RWPE1 (cell line): ENCODE measurements around the gene TSPAN16.
"Not testable (repeated sequence)": the region's sequence is repeated elsewhere in the genome, so short reads cannot be mapped to it uniquely, and the experiment has no call there.

Experiments
- CTCF ChIA-PET: fragments of 350-600 bp; sonication (Branson Sonifier 250); formaldehyde crosslinking; extraction: SDS; loops from one replicate; lab custom pipeline; 2021; lab: Yijun Ruan, JAX
- POLR2A ChIA-PET: fragments of 400-600 bp; formaldehyde crosslinking; extraction: SDS; loops from one replicate; lab custom pipeline; 2020; ENCODE audit warnings: antibody characterized with exemption; ENCODE audit not compliant: low non-redundant PET; lab: Yijun Ruan, JAX
- DNase-seq: peaks from one replicate; pipeline ENCODE4 v3.0.0; 2012; ENCODE audit warnings: low spot score
- H3K27ac ChIP-seq: fragments of 450-650 bp; 2 replicates; pipeline ENCODE4 v1.5.1; 2017
- TF ChIP-seq, protein P1 (sequence below): fragments of 450-650 bp; conservative IDR thresholded peaks from 2 replicates; pipeline ENCODE4 v1.5.1; 2017; ENCODE audit warnings: low read depth, mild to moderate bottlenecking

TSPAN16 gene

GRCh38 chr19:11296264-11296663 lies 304 bp downstream of the TSPAN16 start:
- ChIA-PET CTCF (interaction anchor here (0.6 to 2.0 kb wide), 5 partner anchors 28 to 186 kb away, joined by 3 to 6 read pairs (median 4); no protein-coding TSS in a partner anchor), POLR2A (no interaction called here)
- DNase-seq = no peak
- H3K27ac ChIP-seq = peak overlapping the region; percentile 80
- TF ChIP-seq, protein P1, sequence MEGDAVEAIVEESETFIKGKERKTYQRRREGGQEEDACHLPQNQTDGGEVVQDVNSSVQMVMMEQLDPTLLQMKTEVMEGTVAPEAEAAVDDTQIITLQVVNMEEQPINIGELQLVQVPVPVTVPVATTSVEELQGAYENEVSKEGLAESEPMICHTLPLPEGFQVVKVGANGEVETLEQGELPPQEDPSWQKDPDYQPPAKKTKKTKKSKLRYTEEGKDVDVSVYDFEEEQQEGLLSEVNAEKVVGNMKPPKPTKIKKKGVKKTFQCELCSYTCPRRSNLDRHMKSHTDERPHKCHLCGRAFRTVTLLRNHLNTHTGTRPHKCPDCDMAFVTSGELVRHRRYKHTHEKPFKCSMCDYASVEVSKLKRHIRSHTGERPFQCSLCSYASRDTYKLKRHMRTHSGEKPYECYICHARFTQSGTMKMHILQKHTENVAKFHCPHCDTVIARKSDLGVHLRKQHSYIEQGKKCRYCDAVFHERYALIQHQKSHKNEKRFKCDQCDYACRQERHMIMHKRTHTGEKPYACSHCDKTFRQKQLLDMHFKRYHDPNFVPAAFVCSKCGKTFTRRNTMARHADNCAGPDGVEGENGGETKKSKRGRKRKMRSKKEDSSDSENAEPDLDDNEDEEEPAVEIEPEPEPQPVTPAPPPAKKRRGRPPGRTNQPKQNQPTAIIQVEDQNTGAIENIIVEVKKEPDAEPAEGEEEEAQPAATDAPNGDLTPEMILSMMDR = no peak

DNA sequence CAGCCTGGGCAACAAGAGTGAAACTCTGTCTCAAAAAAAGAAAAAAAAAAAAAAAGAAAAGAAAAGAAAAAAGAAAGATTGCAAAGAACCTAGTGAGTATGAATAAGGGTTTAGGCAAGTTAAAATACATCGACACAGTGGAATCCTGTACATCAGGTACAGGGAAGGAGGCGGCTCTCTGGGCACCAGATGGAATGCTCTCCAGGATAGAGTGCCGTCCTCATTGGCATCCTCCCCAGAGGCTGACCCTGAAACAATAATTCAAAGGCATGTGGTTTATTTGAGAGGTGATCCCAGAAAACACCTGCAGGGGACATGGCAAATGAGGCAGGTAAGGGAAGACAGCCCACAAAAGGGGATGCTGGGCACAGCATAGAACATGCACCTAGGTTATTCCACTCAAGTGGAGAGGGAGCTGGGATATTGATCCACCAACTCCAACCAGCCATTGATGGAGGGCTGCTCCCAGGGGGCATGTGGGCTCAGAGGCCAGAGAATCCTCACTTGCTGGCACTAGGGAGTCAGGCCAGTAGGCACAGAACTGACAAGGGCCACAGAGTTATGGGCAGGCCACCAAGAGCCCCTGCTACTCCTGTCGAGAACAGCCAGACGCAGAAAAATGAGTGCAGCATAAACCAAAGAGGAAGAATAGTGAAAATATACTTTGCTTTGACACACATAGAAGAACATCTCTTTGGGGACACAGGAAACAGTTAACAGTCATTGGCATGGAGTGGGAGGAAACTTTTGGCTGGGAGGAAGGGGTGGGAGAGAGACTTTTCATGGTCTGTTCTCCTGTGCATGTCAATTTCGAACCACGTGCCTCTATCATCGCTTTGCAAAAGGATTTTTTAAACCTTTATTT lies 4.2 kb downstream of the TSPAN16 start:
- DNase-seq = no peak
- ChIA-PET CTCF (no interaction called here), POLR2A (no interaction called here)
- TF ChIP-seq, protein P1 = no peak
- H3K27ac ChIP-seq = no peak overlapping the region

DNA sequence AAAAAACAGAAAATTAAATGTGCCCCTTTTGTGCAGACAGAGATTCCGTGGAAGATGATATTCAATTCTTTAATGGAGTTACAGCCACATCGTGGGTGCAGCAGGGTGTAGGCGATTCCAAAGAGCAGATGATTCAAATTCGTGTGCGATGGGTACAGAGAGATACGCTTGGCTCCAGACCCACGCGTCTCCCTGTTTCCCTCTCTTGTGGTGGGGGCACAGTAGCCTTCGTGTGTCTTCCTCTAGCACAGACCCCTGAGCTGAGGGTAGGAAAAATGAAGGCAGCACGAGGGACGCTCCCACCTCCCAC lies 4.8 kb downstream of the TSPAN16 start:
- TF ChIP-seq, protein P1 = no peak
- no peak overlapping the region for H3K27ac ChIP-seq
- ChIA-PET CTCF (no interaction called here), POLR2A (no interaction called here)
- no peak for DNase-seq

GRCh38 chr19:11304936-11305335 lies 9.0 kb downstream of the TSPAN16 start:
- POLR2A ChIA-PET = no interaction called here
- no peak overlapping the region for H3K27ac ChIP-seq
- CTCF ChIA-PET = interaction anchor here (0.7 kb wide), 1 partner anchor 537 kb away, joined by 5 read pairs; no protein-coding TSS in a partner anchor
- TF ChIP-seq, protein P1 = no peak
- DNase-seq = no peak

DNA sequence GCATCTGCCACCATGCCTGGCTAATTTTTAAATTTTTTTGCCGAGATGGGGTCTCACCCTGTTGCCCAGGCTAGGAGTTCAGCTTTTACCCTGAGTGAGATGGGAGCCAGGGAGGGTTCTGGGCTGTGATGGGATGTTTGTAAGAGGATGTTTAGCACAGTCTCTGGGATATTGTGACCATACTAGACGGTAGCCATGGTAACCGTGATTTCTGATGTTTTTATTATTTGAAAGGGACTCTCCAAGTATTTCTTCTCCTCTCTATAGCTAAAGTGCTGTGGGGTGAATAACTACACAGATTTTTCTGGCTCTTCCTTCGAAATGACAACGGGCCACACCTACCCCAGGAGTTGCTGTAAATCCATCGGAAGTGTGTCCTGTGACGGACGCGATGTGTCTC lies 10.4 kb downstream of the TSPAN16 start:
- ChIA-PET CTCF (interaction anchor here (1.1 kb wide), 1 partner anchor 12 kb away, joined by 4 read pairs; no protein-coding TSS in a partner anchor), POLR2A (interaction anchor here (0.6 kb wide), 1 partner anchor 520 kb away, joined by 7 read pairs; no protein-coding TSS in a partner anchor)
- DNase-seq = no peak
- TF ChIP-seq, protein P1 = no peak
- no peak overlapping the region for H3K27ac ChIP-seq

DNA sequence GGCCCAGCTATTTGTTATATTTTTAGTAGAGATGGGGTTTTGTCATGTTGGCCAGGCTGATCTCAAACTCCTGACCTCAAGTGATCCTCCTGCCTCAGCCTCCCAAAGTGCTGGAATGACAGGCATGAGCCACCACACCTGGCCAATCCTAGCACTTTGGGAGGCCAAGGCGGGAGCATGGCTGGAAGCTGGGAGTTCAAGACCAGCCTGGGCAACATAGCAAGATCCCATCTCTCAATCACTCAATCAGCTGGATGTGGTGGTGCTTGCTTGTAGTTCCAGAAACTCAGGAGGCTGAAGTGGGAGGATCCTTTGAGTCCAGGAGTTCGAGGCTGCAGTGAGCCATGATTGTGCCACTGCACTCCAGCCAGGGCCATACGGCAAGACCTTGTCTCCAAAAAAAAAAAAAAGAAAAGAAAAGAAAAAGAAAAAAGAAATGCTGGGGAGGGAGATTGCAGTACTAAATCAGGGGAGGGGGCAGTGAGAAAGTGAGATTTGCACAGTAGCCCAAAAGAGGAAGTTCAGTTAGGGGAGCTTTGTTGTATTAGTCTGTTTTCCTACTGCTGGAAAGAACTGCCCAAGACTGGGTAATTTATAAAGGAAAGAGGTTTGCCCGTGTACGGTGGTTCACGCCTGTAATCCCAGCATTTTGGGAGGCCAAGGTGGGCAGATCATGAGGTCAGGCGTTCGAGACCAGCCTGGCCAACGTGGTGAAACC lies 24.5 kb downstream of the TSPAN16 start:
- not testable (repeated sequence) for DNase-seq
- POLR2A ChIA-PET = interaction anchor here (0.6 kb wide), 1 partner anchor 30 kb away, joined by 4 read pairs; no protein-coding TSS in a partner anchor
- peak overlapping the region; percentile 76 for H3K27ac ChIP-seq
- CTCF ChIA-PET = interaction anchor here (0.6 kb wide), 1 partner anchor 40 kb away, joined by 3 read pairs; no protein-coding TSS in a partner anchor
